ENCODE results near the gene AKAP13. TPM values are rescaled to one million over a fixed set of nuclear protein-coding genes. Genes with fewer than 3 reads are reported as not detected.

AKAP13 gene
- total RNA-seq, 3 donors from 2014 or later, result 198 to 331 (median 259) TPM

GRCh38 chr15:85614059-85614458 lies 233.7 kb downstream of the AKAP13 start:
- TF ChIP-seq POLR2A (IDR thresholded peaks at IDR 0.05) (no peak), POLR2AphosphoS5 (IDR thresholded peaks at IDR 0.05) (no peak)
- TF ChIP-seq, protein P1, sequence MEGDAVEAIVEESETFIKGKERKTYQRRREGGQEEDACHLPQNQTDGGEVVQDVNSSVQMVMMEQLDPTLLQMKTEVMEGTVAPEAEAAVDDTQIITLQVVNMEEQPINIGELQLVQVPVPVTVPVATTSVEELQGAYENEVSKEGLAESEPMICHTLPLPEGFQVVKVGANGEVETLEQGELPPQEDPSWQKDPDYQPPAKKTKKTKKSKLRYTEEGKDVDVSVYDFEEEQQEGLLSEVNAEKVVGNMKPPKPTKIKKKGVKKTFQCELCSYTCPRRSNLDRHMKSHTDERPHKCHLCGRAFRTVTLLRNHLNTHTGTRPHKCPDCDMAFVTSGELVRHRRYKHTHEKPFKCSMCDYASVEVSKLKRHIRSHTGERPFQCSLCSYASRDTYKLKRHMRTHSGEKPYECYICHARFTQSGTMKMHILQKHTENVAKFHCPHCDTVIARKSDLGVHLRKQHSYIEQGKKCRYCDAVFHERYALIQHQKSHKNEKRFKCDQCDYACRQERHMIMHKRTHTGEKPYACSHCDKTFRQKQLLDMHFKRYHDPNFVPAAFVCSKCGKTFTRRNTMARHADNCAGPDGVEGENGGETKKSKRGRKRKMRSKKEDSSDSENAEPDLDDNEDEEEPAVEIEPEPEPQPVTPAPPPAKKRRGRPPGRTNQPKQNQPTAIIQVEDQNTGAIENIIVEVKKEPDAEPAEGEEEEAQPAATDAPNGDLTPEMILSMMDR (IDR thresholded peaks at IDR 0.05), result no peak
- no peak overlapping the region for H3K4me3 ChIP-seq
- no peaks in the 10 kb centered on the region for H3K9me3 ChIP-seq
- intact Hi-C loops (cut with DNase I; ENCODE audit: low total_unique reads), result no loop called here
- no peaks in the 10 kb centered on the region for H3K27me3 ChIP-seq
- no peak for DNase-seq (ENCODE audit: low spot score in 2 of 2)
- H3K36me3 ChIP-seq, result no peaks in the 10 kb centered on the region
- H3K4me1 ChIP-seq, result peaks cover 0 to 9% of the 10 kb centered on the region in 2 donors
- H3K27ac ChIP-seq, result no peak overlapping the region

GRCh38 chr15:85615930-85616329 lies 235.5 kb downstream of the AKAP13 start:
- H3K4me1 ChIP-seq, result peaks cover 0 to 9% of the 10 kb centered on the region in 2 donors
- TF ChIP-seq POLR2A (IDR thresholded peaks at IDR 0.05), result no peak
- no peak for TF ChIP-seq POLR2AphosphoS5 (IDR thresholded peaks at IDR 0.05)
- TF ChIP-seq, protein P1 (IDR thresholded peaks at IDR 0.05), result no peak
- no peaks in the 10 kb centered on the region for H3K27me3 ChIP-seq
- H3K9me3 ChIP-seq, result no peaks in the 10 kb centered on the region
- H3K36me3 ChIP-seq, result no peaks in the 10 kb centered on the region
- intact Hi-C loops (cut with DNase I; ENCODE audit: low total_unique reads), result no loop called here
- H3K27ac ChIP-seq, result peak overlapping the region; percentile 40 to 83
- H3K4me3 ChIP-seq, result no peak overlapping the region
- no peak for DNase-seq (ENCODE audit: low spot score in 2 of 2)

GRCh38 chr15:85616549-85617110 lies 236.2 kb downstream of the AKAP13 start:
- TF ChIP-seq, protein P1 (IDR thresholded peaks at IDR 0.05), result no peak
- TF ChIP-seq POLR2AphosphoS5 (IDR thresholded peaks at IDR 0.05), result no peak
- no peak for TF ChIP-seq POLR2A (IDR thresholded peaks at IDR 0.05)
- H3K4me1 ChIP-seq, result peaks cover 0 to 16% of the 10 kb centered on the region in 2 donors
- no peak for DNase-seq (ENCODE audit: low spot score in 2 of 2)
- no peaks in the 10 kb centered on the region for H3K9me3 ChIP-seq
- no peak overlapping the region for H3K4me3 ChIP-seq
- H3K27ac ChIP-seq, result peak overlapping the region; percentile 83 to 90
- intact Hi-C loops (cut with DNase I; ENCODE audit: low total_unique reads), result no loop called here
- no peaks in the 10 kb centered on the region for H3K27me3 ChIP-seq
- no peaks in the 10 kb centered on the region for H3K36me3 ChIP-seq

GRCh38 chr15:85618228-85618505 lies 237.8 kb downstream of the AKAP13 start:
- Histone ChIP-seq H3K27ac (peak overlapping the region; percentile 83 to 90), H3K4me1 (peaks cover 0 to 19% of the 10 kb centered on the region in 2 donors), H3K4me3 (peak overlapping the region in 2 of 3 donors; percentile 55 to 67), H3K36me3 (no peaks in the 10 kb centered on the region), H3K27me3 (no peaks in the 10 kb centered on the region), H3K9me3 (no peaks in the 10 kb centered on the region)
- DNase-seq (ENCODE audit: low spot score in 2 of 2), result no peak
- TF ChIP-seq, protein P1 (IDR thresholded peaks at IDR 0.05), result no peak
- no peak for TF ChIP-seq POLR2A (IDR thresholded peaks at IDR 0.05)
- TF ChIP-seq POLR2AphosphoS5 (IDR thresholded peaks at IDR 0.05), result no peak
- intact Hi-C loops (cut with DNase I; ENCODE audit: low total_unique reads), result no loop called here

DNA sequence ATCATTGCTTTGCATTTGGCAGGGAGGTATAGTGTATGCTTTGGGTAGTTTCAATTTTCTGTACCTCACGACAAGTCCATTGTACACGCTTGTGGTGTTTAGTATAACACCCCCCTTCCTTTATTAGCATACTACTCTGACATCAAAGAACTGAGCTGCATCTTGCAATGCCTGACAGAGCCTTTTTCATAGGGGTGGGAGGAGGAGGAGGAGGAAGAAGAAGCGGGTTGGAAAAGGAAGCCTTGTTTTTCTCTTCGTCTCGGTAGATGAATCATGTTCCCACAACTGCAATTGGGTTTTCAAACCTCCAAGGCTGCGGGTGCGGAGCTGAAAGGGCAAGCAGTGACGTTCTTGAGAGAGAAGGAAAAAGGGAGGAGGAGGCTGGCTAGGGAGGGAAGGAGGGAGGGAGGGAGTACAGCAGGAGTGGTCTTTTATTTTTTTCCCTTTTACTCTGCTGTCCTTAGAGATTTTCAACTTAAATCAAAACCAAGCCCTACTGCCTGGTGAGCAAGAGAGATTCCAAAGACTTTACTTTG lies 238.6 kb downstream of the AKAP13 start:
- intact Hi-C loops (cut with DNase I; ENCODE audit: low total_unique reads), result no loop called here
- DNase-seq (ENCODE audit: low spot score in 2 of 2), result peak in 1 of 2 donors; percentile 70

More for the DNA sequence above, 238.6 kb downstream of the AKAP13 start:
- Histone ChIP-seq H3K27me3 (no peaks in the 10 kb centered on the region), H3K27ac (peak overlapping the region; percentile 83 to 90), H3K36me3 (no peaks in the 10 kb centered on the region), H3K4me3 (peak overlapping the region; percentile 50 to 67 (median 55)), H3K4me1 (peaks cover 0 to 19% of the 10 kb centered on the region in 2 donors), H3K9me3 (no peaks in the 10 kb centered on the region)
- TF ChIP-seq POLR2AphosphoS5 (IDR thresholded peaks at IDR 0.05), result peak; percentile 32 to 57 (median 50)
- TF ChIP-seq, protein P1 (IDR thresholded peaks at IDR 0.05), result no peak

Data from breast epithelium (tissue), 4 donors.